ENCODE data around the gene MOB3B.

GRCh38 chr9:27395484-27395921 lies 134.1 kb downstream of the MOB3B start:
- TF ChIP-seq TCF7L2 (IDR thresholded peaks at IDR 0.05; ENCODE audit: low read depth, low read length): no peak
- TF ChIP-seq CTCF (IDR thresholded peaks at IDR 0.05): no peak
- no peak for TF ChIP-seq POLR2AphosphoS5 (IDR thresholded peaks at IDR 0.05; ENCODE audit: low read depth, low read length)

All from Panc1 (cell line).